H1 (cell line): Measurements from ENCODE around the gene G3BP1. TPM values are rescaled to one million over a fixed set of nuclear protein-coding genes. Genes with fewer than 3 reads are reported as not detected.

Experiments used
- BCL11A ChIP-seq, 2 experiments: IDR thresholded peaks; one replicate each; pipeline ENCODE4 v1.6.1; 2011; ENCODE audit warnings: low read depth in 2 of 2, low read length in 2 of 2, mild to moderate bottlenecking in 2 of 2
- POU5F1 ChIP-seq: IDR thresholded peaks from 2 replicates; pipeline ENCODE4 v1.6.1; 2011; ENCODE audit warnings: low read depth, mild to moderate bottlenecking, low read length, moderate library complexity
- SIX5 ChIP-seq: IDR thresholded peaks from 2 replicates; pipeline ENCODE4 v1.6.1; 2011; ENCODE audit warnings: mild to moderate bottlenecking, low read depth, low read length
- SP2 ChIP-seq: IDR thresholded peaks from 2 replicates; pipeline ENCODE4 v1.6.1; 2012; ENCODE audit warnings: mild to moderate bottlenecking, low read length, inconsistent platforms
- SP4 ChIP-seq: IDR thresholded peaks from 2 replicates; pipeline ENCODE4 v1.6.1; 2012; ENCODE audit warnings: low read length, inconsistent platforms
- polyA plus RNA-seq, 7 experiments: library from polyadenylated mRNA; depleted of rRNA in 3 of 7; stranded (reverse) in 5 of 7; unstranded in 2 of 7; fragments of >200 nt in 5 of 7; fragments of 200-250 nt in 2 of 7; gene quantifications; 1 replicate in 5 of 7; 2 replicates in 1 of 7; 4 replicates in 1 of 7; pipeline versions ENCODE4 v1.2.1 to v1.2.3, GENCODE V29; 2011 to 2013; ENCODE audit warnings: missing spikeins in 2 of 7, mixed read lengths in 2 of 7
- total RNA-seq: library from RNA; stranded (reverse); fragmentation: NEBNext Ultra II Directional; extraction: Animal tissue kit (Norgen Biotek cat#: 25700); gene quantifications from 2 replicates; pipeline ENCODE4 v1.2.1, GENCODE V29; 2021
- TF ChIP-seq, protein P1 (sequence below), 3 experiments: IDR thresholded peaks; 1 replicate in 2 of 3; 2 replicates in 1 of 3; pipeline versions ENCODE4 v1.5.1 to v1.6.1; 2011; ENCODE audit warnings: low read length in 3 of 3, mild to moderate bottlenecking in 3 of 3, inconsistent platforms in 2 of 3, low read depth in 1 of 3, moderate library complexity in 1 of 3; ENCODE audit not compliant: insufficient read depth in 1 of 3; ENCODE audit errors: control extremely low read depth in 1 of 3
- TF ChIP-seq, protein P2 (sequence below): IDR thresholded peaks from 2 replicates; pipeline ENCODE4 v1.6.1; 2012; ENCODE audit warnings: low read length, inconsistent platforms

G3BP1 gene
- total and polyA plus RNA-seq, 2 of the 8 experiments (the other 6 are each of a cell fraction or from before 2014, with no cell fraction given), result 71.2 to 516 TPM

DNA sequence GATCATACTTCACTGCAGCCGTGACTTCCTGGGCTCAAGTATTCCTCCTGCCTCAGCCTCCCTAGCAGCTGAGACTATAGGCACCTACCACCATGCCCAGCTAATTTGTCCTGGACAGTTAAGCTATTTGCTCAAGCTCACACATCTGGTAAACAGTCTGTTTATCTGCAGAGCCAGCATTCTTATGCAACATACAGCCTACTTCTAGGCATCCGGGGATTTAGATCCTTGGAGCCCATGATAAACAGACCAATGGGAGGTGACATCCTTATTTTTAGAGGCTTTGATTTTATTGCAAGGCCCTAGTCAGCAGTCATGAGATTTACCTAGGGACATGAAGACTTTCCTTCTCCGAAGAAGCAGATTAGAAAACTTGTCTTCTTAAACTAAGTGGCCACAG lies 34.3 kb upstream of the G3BP1 start (continued):
- TF ChIP-seq, protein P1, sequence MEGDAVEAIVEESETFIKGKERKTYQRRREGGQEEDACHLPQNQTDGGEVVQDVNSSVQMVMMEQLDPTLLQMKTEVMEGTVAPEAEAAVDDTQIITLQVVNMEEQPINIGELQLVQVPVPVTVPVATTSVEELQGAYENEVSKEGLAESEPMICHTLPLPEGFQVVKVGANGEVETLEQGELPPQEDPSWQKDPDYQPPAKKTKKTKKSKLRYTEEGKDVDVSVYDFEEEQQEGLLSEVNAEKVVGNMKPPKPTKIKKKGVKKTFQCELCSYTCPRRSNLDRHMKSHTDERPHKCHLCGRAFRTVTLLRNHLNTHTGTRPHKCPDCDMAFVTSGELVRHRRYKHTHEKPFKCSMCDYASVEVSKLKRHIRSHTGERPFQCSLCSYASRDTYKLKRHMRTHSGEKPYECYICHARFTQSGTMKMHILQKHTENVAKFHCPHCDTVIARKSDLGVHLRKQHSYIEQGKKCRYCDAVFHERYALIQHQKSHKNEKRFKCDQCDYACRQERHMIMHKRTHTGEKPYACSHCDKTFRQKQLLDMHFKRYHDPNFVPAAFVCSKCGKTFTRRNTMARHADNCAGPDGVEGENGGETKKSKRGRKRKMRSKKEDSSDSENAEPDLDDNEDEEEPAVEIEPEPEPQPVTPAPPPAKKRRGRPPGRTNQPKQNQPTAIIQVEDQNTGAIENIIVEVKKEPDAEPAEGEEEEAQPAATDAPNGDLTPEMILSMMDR (IDR thresholded peaks at IDR 0.05; ENCODE audit: control extremely low read depth in 1 of 3, insufficient read depth in 1 of 3, low read depth in 1 of 3, low read length in 3 of 3), result no peak
- TF ChIP-seq POU5F1, result no peak
- no peak for TF ChIP-seq SP2
- no peak for TF ChIP-seq BCL11A (IDR thresholded peaks at IDR 0.05; ENCODE audit: low read depth in 2 of 2, low read length in 2 of 2)
- no peak for TF ChIP-seq SIX5
- no peak for TF ChIP-seq SP4
- TF ChIP-seq, protein P2, sequence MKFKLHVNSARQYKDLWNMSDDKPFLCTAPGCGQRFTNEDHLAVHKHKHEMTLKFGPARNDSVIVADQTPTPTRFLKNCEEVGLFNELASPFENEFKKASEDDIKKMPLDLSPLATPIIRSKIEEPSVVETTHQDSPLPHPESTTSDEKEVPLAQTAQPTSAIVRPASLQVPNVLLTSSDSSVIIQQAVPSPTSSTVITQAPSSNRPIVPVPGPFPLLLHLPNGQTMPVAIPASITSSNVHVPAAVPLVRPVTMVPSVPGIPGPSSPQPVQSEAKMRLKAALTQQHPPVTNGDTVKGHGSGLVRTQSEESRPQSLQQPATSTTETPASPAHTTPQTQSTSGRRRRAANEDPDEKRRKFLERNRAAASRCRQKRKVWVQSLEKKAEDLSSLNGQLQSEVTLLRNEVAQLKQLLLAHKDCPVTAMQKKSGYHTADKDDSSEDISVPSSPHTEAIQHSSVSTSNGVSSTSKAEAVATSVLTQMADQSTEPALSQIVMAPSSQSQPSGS, result no peak
